Measurements from ENCODE around the gene ZNF750.

- TF ChIP-seq POLR2AphosphoS5 (IDR thresholded peaks at IDR 0.05; ENCODE audit: low read depth, low read length) (no peak), TCF7L2 (IDR thresholded peaks at IDR 0.05; ENCODE audit: low read depth, low read length) (no peak), SIN3A (IDR thresholded peaks at IDR 0.05; ENCODE audit: borderline replicate concordance, insufficient read depth, low read depth, low read length) (no peak)
- TF ChIP-seq, protein P1, sequence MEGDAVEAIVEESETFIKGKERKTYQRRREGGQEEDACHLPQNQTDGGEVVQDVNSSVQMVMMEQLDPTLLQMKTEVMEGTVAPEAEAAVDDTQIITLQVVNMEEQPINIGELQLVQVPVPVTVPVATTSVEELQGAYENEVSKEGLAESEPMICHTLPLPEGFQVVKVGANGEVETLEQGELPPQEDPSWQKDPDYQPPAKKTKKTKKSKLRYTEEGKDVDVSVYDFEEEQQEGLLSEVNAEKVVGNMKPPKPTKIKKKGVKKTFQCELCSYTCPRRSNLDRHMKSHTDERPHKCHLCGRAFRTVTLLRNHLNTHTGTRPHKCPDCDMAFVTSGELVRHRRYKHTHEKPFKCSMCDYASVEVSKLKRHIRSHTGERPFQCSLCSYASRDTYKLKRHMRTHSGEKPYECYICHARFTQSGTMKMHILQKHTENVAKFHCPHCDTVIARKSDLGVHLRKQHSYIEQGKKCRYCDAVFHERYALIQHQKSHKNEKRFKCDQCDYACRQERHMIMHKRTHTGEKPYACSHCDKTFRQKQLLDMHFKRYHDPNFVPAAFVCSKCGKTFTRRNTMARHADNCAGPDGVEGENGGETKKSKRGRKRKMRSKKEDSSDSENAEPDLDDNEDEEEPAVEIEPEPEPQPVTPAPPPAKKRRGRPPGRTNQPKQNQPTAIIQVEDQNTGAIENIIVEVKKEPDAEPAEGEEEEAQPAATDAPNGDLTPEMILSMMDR (IDR thresholded peaks at IDR 0.05): no peak
- TF ChIP-seq, protein P2, sequence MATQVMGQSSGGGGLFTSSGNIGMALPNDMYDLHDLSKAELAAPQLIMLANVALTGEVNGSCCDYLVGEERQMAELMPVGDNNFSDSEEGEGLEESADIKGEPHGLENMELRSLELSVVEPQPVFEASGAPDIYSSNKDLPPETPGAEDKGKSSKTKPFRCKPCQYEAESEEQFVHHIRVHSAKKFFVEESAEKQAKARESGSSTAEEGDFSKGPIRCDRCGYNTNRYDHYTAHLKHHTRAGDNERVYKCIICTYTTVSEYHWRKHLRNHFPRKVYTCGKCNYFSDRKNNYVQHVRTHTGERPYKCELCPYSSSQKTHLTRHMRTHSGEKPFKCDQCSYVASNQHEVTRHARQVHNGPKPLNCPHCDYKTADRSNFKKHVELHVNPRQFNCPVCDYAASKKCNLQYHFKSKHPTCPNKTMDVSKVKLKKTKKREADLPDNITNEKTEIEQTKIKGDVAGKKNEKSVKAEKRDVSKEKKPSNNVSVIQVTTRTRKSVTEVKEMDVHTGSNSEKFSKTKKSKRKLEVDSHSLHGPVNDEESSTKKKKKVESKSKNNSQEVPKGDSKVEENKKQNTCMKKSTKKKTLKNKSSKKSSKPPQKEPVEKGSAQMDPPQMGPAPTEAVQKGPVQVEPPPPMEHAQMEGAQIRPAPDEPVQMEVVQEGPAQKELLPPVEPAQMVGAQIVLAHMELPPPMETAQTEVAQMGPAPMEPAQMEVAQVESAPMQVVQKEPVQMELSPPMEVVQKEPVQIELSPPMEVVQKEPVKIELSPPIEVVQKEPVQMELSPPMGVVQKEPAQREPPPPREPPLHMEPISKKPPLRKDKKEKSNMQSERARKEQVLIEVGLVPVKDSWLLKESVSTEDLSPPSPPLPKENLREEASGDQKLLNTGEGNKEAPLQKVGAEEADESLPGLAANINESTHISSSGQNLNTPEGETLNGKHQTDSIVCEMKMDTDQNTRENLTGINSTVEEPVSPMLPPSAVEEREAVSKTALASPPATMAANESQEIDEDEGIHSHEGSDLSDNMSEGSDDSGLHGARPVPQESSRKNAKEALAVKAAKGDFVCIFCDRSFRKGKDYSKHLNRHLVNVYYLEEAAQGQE (IDR thresholded peaks at IDR 0.05; ENCODE audit: insufficient read depth in 1 of 2, low read depth in 2 of 2, low read length in 1 of 2): no peak
These were observed 13.6 kb downstream of the ZNF750 start for GRCh38 chr17:82826211-82826610.

Measured in Panc1 (cell line).